Upper lobe of left lung (tissue), 4 donors: Measurements from ENCODE around the gene SNTB2.
A peak's percentile ranks its signal among the peaks of the same experiment; 100 is the strongest.

Experiments
- EP300 ChIP-seq, 4 donors: sonication (generic); formaldehyde crosslinking; IDR thresholded peaks; one replicate each; pipeline ENCODE4 v1.5.1; 2017; ENCODE audit warnings: antibody characterized with exemption in 4 of 4, control low read depth in 2 of 4
- POLR2A ChIP-seq, 4 donors: fragments of 450-650 bp; IDR thresholded peaks; one replicate each; pipeline ENCODE4 v1.5.1; 2016 to 2017; ENCODE audit warnings: antibody characterized with exemption in 4 of 4, mild to moderate bottlenecking in 2 of 4
- POLR2AphosphoS5 ChIP-seq, 2 donors: sonication (generic); formaldehyde crosslinking; IDR thresholded peaks; one replicate each; pipeline ENCODE4 v1.5.1; 2017; ENCODE audit warnings: antibody characterized with exemption in 2 of 2
- TF ChIP-seq, protein P1 (sequence below), 6 experiments: fragments of 450-650 bp in 4 of 6; fragments of 200-600 bp in 2 of 6; sonication (generic) in 2 of 6; IDR thresholded peaks; one replicate each; pipeline ENCODE4 v1.5.1; 2016 to 2019; ENCODE audit warnings: antibody characterized with exemption in 6 of 6

DNA sequence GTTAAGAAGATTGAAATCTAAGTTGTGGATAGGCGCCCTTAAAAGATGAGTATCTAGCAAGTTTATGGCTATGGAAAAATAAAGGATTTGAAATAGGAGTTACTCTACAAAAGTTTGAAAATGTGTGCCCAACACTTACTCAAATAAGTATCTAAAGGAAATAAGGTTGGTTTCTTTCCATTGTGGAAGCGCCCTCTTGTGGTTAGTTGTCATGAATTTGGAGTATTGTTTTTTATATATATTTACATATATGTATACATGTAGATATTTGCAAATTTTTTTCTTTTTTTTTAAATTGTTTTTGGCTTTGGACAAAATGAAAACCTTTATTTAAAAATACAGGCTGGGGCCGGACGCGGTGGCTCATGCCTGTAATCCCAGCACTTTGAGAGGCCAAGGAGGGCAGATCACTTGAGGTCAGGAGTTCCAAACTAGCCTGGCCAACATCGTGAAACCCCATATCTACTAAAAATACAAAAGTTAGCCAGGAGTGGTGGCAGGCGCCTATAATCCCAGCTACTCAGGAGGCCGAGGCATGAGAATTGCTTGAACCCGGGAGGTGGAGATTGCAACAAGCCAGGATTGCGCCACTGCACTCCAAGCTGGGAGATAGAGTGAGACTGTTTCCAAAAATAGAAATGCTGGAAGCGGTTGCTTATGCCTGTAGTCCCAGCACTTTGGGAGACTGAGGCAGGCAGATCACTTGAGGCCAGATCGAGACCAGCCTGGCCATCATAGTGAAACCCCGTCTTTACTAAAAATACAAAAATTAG is 100.2 kb downstream of the SNTB2 start:
- TF ChIP-seq, protein P1, sequence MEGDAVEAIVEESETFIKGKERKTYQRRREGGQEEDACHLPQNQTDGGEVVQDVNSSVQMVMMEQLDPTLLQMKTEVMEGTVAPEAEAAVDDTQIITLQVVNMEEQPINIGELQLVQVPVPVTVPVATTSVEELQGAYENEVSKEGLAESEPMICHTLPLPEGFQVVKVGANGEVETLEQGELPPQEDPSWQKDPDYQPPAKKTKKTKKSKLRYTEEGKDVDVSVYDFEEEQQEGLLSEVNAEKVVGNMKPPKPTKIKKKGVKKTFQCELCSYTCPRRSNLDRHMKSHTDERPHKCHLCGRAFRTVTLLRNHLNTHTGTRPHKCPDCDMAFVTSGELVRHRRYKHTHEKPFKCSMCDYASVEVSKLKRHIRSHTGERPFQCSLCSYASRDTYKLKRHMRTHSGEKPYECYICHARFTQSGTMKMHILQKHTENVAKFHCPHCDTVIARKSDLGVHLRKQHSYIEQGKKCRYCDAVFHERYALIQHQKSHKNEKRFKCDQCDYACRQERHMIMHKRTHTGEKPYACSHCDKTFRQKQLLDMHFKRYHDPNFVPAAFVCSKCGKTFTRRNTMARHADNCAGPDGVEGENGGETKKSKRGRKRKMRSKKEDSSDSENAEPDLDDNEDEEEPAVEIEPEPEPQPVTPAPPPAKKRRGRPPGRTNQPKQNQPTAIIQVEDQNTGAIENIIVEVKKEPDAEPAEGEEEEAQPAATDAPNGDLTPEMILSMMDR (IDR thresholded peaks at IDR 0.05), result peak; percentile 25 to 50 (median 44)
- no peak for TF ChIP-seq POLR2A (IDR thresholded peaks at IDR 0.05)
- TF ChIP-seq POLR2AphosphoS5 (IDR thresholded peaks at IDR 0.05), result peak; percentile 41 to 54
- TF ChIP-seq EP300 (IDR thresholded peaks at IDR 0.05), result no peak
